Left colon (tissue), 2 donors: ENCODE results near the gene WDR43. TPM values are rescaled to one million over a fixed set of nuclear protein-coding genes. Genes with fewer than 3 reads are reported as not detected.
"Not testable (repeated sequence)": the region's sequence is repeated elsewhere in the genome, so short reads cannot be mapped to it uniquely, and the experiment has no call there.

Source experiments
- ATAC-seq: fragments of 200-7000 bp; cut with Tn5 transposase; one replicate; pipeline ENCODE4 v1.9.1; 2020; ENCODE audit warnings: mild to moderate bottlenecking, moderate library complexity
- DNase-seq, 2 donors: peaks; one replicate each; pipeline ENCODE4 v3.0.0-alpha.2; 2020
- intact Hi-C, 2 donors: fragments of 100-400 bp; cut with DNase I in 1 of 2; cut with micrococcal nuclease in 1 of 2; formaldehyde crosslinking; loops; one replicate each; pipeline versions ENCODE4 v1.11.2 to v1.14.0; 2022; cut with DNase I, micrococcal nuclease
- total RNA-seq, 2 donors: library from RNA; stranded (reverse); fragmentation: NEBNext Ultra II Directional; extraction: Animal tissue kit (Norgen Biotek cat#: 25700); gene quantifications; one replicate each; pipeline ENCODE4 v1.2.1, GENCODE V29; 2021
- donor health status: DM: no; HTN: no; CAD: no.
- donor health status: DM: yes; HTN: yes; CAD: no.

WDR43 gene
- total RNA-seq, 2 donors from 2014 or later, result 30.8 to 38.2 TPM

GRCh38 chr2:28952836-28953211 is 58.4 kb downstream of the WDR43 start:
- peak; percentile 67 for ATAC-seq
- intact Hi-C loops, result loop anchor here in 1 of 2 donors (10.0 kb wide), 1 partner anchor 882 kb away; no protein-coding TSS in a partner anchor
- DNase-seq, result no peak

- ATAC-seq, result no peak
These were observed 61.0 kb downstream of the WDR43 start for GRCh38 chr2:28955467-28955866.

GRCh38 chr2:28956415-28956826 is 62.0 kb downstream of the WDR43 start:
- ATAC-seq (no peak), DNase-seq (no peak)
- intact Hi-C loops, result loop anchor here in 1 of 2 donors (10.0 kb wide), 1 partner anchor 878 kb away; no protein-coding TSS in a partner anchor

More at GRCh38 chr2:28955467-28955866, 61.0 kb downstream of the WDR43 start:
- intact Hi-C loops, result loop anchor here in 1 of 2 donors (10.0 kb wide), 1 partner anchor 879 kb away; no protein-coding TSS in a partner anchor
- DNase-seq, result no peak

GRCh38 chr2:28956890-28957289 is 62.4 kb downstream of the WDR43 start:
- intact Hi-C loops, result loop anchor here in 1 of 2 donors (10.0 kb wide), 1 partner anchor 878 kb away; no protein-coding TSS in a partner anchor
- ATAC-seq (no peak), DNase-seq (no peak)

- intact Hi-C loops, result loop anchor here in 1 of 2 donors (2.0 to 10.0 kb wide), 2 partner anchors 238 to 876 kb away; no protein-coding TSS in a partner anchor
- ATAC-seq (peak; percentile 86), DNase-seq (peak in 1 of 2 donors; percentile 31)
These were observed 64.2 kb downstream of the WDR43 start for GRCh38 chr2:28958689-28959088.

GRCh38 chr2:28960401-28960800 is 65.9 kb downstream of the WDR43 start:
- intact Hi-C loops, result loop anchor here in 1 of 2 donors (10.0 kb wide), 1 partner anchor 244 kb away; no protein-coding TSS in a partner anchor

GRCh38 chr2:28962505-28962904 is 68.0 kb downstream of the WDR43 start:
- DNase-seq (no peak), ATAC-seq (no peak)
- intact Hi-C loops, result loop anchor here in 1 of 2 donors (10.0 kb wide), 1 partner anchor 242 kb away; no protein-coding TSS in a partner anchor

More at GRCh38 chr2:28960401-28960800, 65.9 kb downstream of the WDR43 start:
- DNase-seq (no peak), ATAC-seq (no peak)

- DNase-seq, result no peak
- intact Hi-C loops, result loop anchor here in 1 of 2 donors (10.0 kb wide), 1 partner anchor 874 kb away; no protein-coding TSS in a partner anchor
These were observed 76.1 kb downstream of the WDR43 start for GRCh38 chr2:28970464-28971160.

GRCh38 chr2:28972778-28973335 is 78.4 kb downstream of the WDR43 start:
- intact Hi-C loops, result loop anchor here in 1 of 2 donors (10.0 kb wide), 1 partner anchor 872 kb away; no protein-coding TSS in a partner anchor
- ATAC-seq (no peak), DNase-seq (no peak)

More at GRCh38 chr2:28970464-28971160, 76.1 kb downstream of the WDR43 start:
- ATAC-seq, result no peak

- no peak for DNase-seq
- no peak for ATAC-seq
- intact Hi-C loops, result loop anchor here in 1 of 2 donors (10.0 kb wide), 1 partner anchor 871 kb away; no protein-coding TSS in a partner anchor
These were observed 79.8 kb downstream of the WDR43 start for GRCh38 chr2:28974252-28974651.

- intact Hi-C loops, result loop anchor here in 1 of 2 donors (10.0 kb wide), 1 partner anchor 869 kb away; no protein-coding TSS in a partner anchor
- no peak for ATAC-seq
- DNase-seq, result no peak
These were observed 81.2 kb downstream of the WDR43 start for GRCh38 chr2:28975671-28976070.

- no peak for ATAC-seq
- DNase-seq, result no peak
- intact Hi-C loops, result loop anchor here in 1 of 2 donors (10.0 kb wide), 1 partner anchor 868 kb away; no protein-coding TSS in a partner anchor
These were observed 82.1 kb downstream of the WDR43 start for GRCh38 chr2:28976584-28976983.

GRCh38 chr2:28977176-28977875 is 82.9 kb downstream of the WDR43 start:
- ATAC-seq (no peak), DNase-seq (no peak)
- intact Hi-C loops, result loop anchor here in 1 of 2 donors (10.0 kb wide), 1 partner anchor 867 kb away; no protein-coding TSS in a partner anchor

GRCh38 chr2:28978001-28978400 is 83.5 kb downstream of the WDR43 start:
- intact Hi-C loops, result loop anchor here in 1 of 2 donors (10.0 kb wide), 1 partner anchor 867 kb away; no protein-coding TSS in a partner anchor
- DNase-seq, ATAC-seq: not testable (repeated sequence)

- intact Hi-C loops, result loop anchor here in 1 of 2 donors (10.0 kb wide), 1 partner anchor 866 kb away; no protein-coding TSS in a partner anchor
- no peak for DNase-seq
- no peak for ATAC-seq
These were observed 84.1 kb downstream of the WDR43 start for GRCh38 chr2:28978606-28979005.

- ATAC-seq (no peak), DNase-seq (no peak)
- intact Hi-C loops, result loop anchor here in 1 of 2 donors (10.0 kb wide), 1 partner anchor 866 kb away; no protein-coding TSS in a partner anchor
These were observed 84.6 kb downstream of the WDR43 start for GRCh38 chr2:28979041-28979440.

GRCh38 chr2:28979576-28980366 is 85.3 kb downstream of the WDR43 start:
- intact Hi-C loops, result loop anchor here in 1 of 2 donors (10.0 kb wide), 1 partner anchor 865 kb away; no protein-coding TSS in a partner anchor
- DNase-seq, result no peak
- ATAC-seq, result no peak
